Smooth muscle cell of the brain vasculature (primary cell): ENCODE measurements around the gene NPTX1.

Experiments used
- DNase-seq: peaks from one replicate; pipeline ENCODE4 v3.0.0-alpha.2; 2012; ENCODE audit warnings: low read depth, low spot score

NPTX1 gene

GRCh38 chr17:80503921-80504320 lies 27.5 kb upstream of the NPTX1 start:
- DNase-seq = no peak

GRCh38 chr17:80503031-80503430 lies 26.6 kb upstream of the NPTX1 start:
- no peak for DNase-seq

- no peak for DNase-seq
These were observed 26.1 kb upstream of the NPTX1 start for GRCh38 chr17:80502578-80502877.

- DNase-seq = no peak
These were observed 25.6 kb upstream of the NPTX1 start for GRCh38 chr17:80501741-80502577.

- DNase-seq = no peak
These were observed 23.7 kb upstream of the NPTX1 start for GRCh38 chr17:80499961-80500665.

- no peak for DNase-seq
These were observed 23.2 kb upstream of the NPTX1 start for GRCh38 chr17:80499560-80499959.

GRCh38 chr17:80498920-80499410 lies 22.6 kb upstream of the NPTX1 start:
- no peak for DNase-seq

GRCh38 chr17:80498242-80498919 lies 22.0 kb upstream of the NPTX1 start:
- DNase-seq = no peak

- DNase-seq = no peak
These were observed 21.4 kb upstream of the NPTX1 start for GRCh38 chr17:80497726-80498241.

GRCh38 chr17:80494547-80494946 lies 18.1 kb upstream of the NPTX1 start:
- no peak for DNase-seq

- DNase-seq = no peak
These were observed 16.1 kb upstream of the NPTX1 start for GRCh38 chr17:80492343-80493136.

GRCh38 chr17:80491478-80492342 lies 15.3 kb upstream of the NPTX1 start:
- DNase-seq = no peak

- DNase-seq = no peak
These were observed 11.1 kb upstream of the NPTX1 start for GRCh38 chr17:80487511-80487910.

- DNase-seq = no peak
These were observed 10.3 kb upstream of the NPTX1 start for GRCh38 chr17:80486692-80487091.

- no peak for DNase-seq
These were observed 9.4 kb upstream of the NPTX1 start for GRCh38 chr17:80485846-80486245.

GRCh38 chr17:80482555-80483308 lies 6.3 kb upstream of the NPTX1 start:
- DNase-seq = no peak

GRCh38 chr17:80482058-80482318 lies 5.6 kb upstream of the NPTX1 start:
- no peak for DNase-seq

GRCh38 chr17:80481284-80482057 lies 5.1 kb upstream of the NPTX1 start:
- DNase-seq = no peak

GRCh38 chr17:80480248-80480647 lies 3.8 kb upstream of the NPTX1 start:
- DNase-seq = no peak
